Panc1 (cell line): ENCODE measurements around the gene FANCF.

ENCODE experiments used
- POLR2AphosphoS5 ChIP-seq: IDR thresholded peaks from 2 replicates; pipeline ENCODE4 v1.6.1; 2012; ENCODE audit warnings: mild to moderate bottlenecking, low read depth, low read length, moderate library complexity
- REST ChIP-seq, 2 experiments: IDR thresholded peaks; 2 replicates each; pipeline ENCODE4 v1.6.1; 2011 to 2012; ENCODE audit warnings: low read depth in 2 of 2, control low read depth in 1 of 2, low read length in 1 of 2, mild to moderate bottlenecking in 1 of 2, moderate library complexity in 1 of 2; ENCODE audit not compliant: insufficient read depth in 1 of 2
- TCF7L2 ChIP-seq: IDR thresholded peaks from 2 replicates; pipeline ENCODE4 v1.6.1; 2011; ENCODE audit warnings: mild to moderate bottlenecking, low read depth, low read length, inconsistent platforms
- TF ChIP-seq, protein P1 (sequence below): fragments of 450-650 bp; IDR thresholded peaks from 2 replicates; pipeline ENCODE4 v1.5.1; 2017; ENCODE audit warnings: mild to moderate bottlenecking

- TF ChIP-seq, protein P1, sequence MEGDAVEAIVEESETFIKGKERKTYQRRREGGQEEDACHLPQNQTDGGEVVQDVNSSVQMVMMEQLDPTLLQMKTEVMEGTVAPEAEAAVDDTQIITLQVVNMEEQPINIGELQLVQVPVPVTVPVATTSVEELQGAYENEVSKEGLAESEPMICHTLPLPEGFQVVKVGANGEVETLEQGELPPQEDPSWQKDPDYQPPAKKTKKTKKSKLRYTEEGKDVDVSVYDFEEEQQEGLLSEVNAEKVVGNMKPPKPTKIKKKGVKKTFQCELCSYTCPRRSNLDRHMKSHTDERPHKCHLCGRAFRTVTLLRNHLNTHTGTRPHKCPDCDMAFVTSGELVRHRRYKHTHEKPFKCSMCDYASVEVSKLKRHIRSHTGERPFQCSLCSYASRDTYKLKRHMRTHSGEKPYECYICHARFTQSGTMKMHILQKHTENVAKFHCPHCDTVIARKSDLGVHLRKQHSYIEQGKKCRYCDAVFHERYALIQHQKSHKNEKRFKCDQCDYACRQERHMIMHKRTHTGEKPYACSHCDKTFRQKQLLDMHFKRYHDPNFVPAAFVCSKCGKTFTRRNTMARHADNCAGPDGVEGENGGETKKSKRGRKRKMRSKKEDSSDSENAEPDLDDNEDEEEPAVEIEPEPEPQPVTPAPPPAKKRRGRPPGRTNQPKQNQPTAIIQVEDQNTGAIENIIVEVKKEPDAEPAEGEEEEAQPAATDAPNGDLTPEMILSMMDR, result no peak
- TF ChIP-seq REST (IDR thresholded peaks at IDR 0.05; ENCODE audit: insufficient read depth in 1 of 2, low read depth in 2 of 2, low read length in 1 of 2) (no peak), POLR2AphosphoS5 (no peak), TCF7L2 (no peak)
These were observed 34.2 kb upstream of the FANCF start for GRCh38 chr11:22659783-22660182.
